Glomerular visceral epithelial cell (primary cell): ENCODE data around the gene CMKLR1.
A peak's percentile ranks its signal among the peaks of the same experiment; 100 is the strongest.

Experiments used
- DNase-seq: peaks from one replicate; pipeline ENCODE4 v3.0.0-alpha.2; 2016; ENCODE audit errors: extremely low spot score

Gene CMKLR1

DNA sequence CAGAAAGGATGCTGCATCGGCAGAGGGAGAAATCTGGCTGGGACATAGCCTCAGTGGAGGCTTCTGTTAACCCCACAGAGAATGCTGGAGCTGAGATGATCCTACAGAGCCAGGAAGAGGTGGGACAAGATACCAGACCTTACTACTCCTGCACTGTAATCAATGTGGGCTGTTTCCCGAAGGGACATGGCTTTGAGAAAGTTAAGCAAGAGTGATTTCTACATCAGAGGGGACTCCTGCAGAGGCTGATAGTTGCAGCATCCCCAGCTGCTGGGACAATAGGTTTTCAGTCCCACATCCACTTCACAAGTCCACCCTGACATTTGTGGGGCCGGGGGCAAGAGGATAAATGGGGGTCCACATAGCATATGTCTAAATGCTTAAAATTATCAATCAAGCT, 22.5 kb upstream of the CMKLR1 start:
- no peak for DNase-seq

DNA sequence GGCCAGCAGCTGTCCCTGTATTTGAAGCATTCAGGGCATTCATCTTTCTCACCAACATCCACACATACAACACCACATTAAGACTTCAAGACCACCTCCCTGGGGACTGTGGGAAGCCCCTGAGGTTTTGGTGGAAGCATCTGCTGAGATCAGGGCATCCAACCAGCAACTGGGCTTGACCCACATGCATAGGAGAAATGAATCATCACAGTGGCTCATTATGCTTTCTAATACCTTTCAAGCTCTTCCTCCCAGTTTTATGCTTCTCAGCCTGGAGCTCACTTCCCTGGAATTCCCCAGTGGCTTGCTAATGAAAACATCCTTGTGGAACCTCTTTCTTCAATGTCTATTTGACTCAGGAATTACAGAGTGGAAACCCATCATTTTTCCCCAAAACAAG, 21.4 kb upstream of the CMKLR1 start:
- DNase-seq: peak; percentile 60

DNA sequence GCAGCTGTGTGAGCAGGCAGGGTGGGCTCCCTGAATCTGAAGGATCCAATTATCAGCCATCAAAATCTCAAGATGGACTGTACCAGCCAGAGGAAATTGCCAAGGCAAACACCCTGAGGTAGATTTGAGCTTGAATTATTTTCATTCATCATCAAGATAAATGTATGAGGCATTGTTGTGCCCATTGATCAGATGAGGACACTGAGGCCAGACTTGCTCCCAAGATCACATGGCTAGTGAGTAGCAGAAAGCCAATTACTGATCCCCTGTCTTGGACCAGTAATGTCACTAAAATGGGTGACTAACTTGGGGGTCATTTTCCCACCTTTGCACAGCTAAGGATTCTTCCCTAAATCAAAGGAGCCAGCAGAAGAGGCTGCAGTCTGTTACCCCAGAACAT, 20.9 kb upstream of the CMKLR1 start:
- DNase-seq: no peak

DNA sequence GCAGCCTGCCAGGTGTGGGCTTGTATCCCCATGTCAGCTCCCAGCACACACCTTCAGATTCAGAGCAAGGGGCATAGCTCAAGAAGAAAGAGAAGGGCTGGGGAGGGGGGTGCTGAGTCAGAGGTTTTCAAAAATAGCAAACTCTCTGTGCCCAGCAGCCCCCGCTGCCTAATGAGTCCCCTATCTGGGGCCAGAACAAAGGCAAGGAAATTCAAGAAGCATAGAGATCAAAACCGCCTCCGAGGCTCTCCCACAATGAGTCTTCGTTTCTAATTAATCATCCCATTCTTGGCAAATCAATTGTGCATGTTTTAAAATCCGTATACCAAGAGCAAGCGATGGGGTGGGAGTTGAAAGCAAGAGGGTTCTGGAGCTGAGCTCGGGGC, 19.5 kb upstream of the CMKLR1 start:
- DNase-seq: no peak

GRCh38 chr12:108357834-108358579, 18.9 kb upstream of the CMKLR1 start:
- no peak for DNase-seq

DNA sequence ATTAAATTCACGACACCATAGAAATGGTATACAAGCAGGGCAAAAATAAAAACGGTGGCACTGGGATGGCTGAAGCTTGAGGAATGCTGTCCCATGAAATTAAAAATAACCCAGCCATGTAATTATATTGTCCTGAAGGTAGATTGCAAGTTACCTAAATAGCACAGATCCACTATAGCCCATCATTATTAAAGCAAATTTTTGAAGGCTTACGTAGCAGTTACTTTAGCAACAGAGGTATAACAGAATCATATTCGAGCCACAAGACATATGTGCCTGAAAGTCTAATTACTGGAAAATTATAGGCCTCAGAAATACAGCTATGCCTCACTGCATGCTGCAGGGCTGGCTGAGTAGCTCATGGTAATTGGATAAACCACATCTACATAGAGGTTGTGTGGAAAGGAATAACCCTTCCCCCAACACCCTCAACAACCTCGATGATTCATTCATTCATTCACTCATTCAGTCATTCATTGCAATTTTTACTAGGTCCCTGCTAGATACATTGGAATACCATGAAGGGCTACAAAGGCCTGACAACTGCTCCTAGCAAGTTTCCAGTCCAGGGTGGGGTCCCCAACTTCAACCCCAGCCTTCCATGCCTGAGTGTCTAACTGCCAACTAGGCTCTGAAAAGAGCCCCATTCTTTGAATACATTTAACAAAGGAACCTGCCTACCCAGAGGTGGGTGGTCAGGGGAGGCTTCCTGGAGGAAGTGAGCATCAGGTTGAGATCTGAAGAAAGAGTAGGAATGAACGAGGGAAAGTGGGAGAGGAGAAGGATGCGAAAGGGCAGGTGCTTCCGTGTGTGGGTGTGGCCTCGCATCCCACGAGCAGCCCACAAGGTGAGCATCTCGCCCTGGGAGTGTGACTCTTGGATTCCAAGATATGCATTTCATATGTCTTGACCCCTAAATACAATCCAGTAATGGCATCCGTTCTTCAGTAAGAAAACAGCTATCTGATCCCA, 18.0 kb upstream of the CMKLR1 start:
- no peak for DNase-seq

DNA sequence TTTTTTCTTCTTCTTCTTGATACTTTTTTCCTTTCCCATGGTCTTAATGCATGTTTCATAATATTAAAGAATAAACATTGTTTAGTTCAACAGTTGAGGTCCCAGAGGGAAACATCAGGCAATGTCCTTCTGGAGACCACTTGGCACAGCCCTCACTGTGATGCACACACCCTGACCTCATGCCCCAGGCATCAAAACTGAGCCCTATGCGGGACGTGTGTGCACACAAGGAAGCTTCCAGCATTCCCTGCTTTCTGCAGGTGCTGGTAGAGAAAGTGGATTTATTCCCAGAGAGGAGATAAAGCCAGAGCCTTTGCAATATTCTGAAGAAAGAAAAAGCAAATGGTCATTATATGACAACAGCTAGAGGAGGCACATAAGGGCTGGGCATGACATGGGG, 16.0 kb upstream of the CMKLR1 start:
- no peak for DNase-seq

- no peak for DNase-seq
These were observed 13.5 kb upstream of the CMKLR1 start for GRCh38 chr12:108352591-108352990.

- no peak for DNase-seq
These were observed 11.4 kb upstream of the CMKLR1 start for GRCh38 chr12:108350511-108350910.

DNA sequence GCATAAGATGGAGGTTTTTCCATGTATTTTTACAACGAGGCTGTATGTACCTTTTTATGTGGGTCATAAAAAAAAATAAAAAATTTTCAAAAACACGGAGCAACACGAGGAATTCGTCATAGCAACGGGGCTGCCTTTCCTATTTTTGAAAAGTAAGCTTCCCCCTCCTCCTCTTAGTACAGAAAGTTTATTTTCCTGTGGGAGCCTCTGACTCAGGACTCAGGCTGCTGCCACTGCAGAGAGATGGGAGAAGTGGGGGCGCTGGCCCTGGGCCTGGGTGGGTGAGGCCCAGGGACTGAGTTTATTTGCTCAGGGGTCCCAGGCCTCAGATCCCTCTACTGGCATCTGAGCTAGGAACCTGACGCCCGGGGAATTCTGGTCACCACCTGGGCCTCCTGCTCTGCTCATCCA, 10.2 kb upstream of the CMKLR1 start:
- no peak for DNase-seq

GRCh38 chr12:108348842-108349241, 9.7 kb upstream of the CMKLR1 start:
- no peak for DNase-seq

DNA sequence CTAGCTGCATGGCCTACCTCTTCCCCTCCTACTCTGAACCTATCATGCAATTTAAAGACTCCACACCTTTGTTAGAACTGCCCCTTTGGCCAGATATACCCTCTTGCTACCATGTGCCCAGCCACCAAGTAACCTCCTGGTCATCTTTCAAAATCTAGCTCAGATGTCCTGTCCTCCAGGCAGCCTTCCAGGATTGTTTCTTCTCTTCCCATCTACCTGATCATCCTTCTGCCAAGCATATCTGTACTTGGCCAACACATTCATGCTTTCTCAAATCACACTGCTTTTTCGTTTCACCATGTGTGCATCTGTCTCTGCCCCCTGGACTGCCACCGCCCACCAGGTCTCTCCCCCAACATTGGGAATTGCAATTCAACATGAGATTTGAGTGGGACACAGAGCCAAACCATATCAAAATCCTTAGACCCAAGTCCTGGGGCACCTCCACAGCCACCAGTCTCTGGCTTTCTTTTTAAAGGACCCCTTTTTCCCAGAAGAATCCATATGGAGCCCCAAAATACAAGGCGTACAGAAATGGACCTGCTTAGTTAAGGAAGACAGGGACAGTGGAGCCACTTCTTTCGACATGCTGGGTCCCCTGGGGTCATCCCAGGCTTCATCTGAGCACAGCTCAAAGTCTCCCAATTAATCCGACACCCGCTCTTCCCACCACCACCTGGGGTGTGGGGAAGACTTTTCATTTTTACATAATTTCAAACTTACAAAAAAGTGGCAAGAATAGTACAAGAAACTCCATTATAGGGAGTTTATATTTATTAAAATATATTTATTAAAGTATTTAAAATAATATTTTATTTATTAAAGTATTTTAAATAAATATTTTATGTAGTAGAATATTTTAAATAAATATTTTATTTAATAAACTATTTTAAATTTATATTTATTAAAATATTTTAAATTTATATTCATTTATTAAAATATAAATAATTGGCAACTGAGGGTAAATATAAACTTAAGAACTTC, 7.9 kb upstream of the CMKLR1 start:
- no peak for DNase-seq

- DNase-seq: no peak
These were observed 6.9 kb upstream of the CMKLR1 start for GRCh38 chr12:108345716-108346633.

DNA sequence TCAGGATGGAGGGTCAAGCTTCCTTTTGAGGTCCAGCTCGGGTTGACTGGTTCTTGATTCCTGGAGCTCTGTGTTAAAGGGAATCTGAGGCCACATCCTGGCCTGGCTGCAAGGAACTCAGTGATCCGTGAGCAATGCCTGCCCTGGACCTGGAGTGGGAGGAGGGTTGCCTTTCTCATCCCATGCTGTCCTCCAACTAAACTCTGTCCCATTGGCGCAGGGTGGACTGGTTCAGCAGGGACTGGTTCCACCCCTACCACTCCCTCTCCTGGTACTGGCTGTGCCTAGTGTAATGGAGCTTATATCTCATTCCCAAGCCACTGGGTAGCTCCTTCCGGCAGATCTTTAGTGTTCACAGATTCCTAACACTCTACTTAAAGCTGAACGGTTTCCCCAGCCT, 3.9 kb upstream of the CMKLR1 start:
- peak; percentile 59 for DNase-seq

DNA sequence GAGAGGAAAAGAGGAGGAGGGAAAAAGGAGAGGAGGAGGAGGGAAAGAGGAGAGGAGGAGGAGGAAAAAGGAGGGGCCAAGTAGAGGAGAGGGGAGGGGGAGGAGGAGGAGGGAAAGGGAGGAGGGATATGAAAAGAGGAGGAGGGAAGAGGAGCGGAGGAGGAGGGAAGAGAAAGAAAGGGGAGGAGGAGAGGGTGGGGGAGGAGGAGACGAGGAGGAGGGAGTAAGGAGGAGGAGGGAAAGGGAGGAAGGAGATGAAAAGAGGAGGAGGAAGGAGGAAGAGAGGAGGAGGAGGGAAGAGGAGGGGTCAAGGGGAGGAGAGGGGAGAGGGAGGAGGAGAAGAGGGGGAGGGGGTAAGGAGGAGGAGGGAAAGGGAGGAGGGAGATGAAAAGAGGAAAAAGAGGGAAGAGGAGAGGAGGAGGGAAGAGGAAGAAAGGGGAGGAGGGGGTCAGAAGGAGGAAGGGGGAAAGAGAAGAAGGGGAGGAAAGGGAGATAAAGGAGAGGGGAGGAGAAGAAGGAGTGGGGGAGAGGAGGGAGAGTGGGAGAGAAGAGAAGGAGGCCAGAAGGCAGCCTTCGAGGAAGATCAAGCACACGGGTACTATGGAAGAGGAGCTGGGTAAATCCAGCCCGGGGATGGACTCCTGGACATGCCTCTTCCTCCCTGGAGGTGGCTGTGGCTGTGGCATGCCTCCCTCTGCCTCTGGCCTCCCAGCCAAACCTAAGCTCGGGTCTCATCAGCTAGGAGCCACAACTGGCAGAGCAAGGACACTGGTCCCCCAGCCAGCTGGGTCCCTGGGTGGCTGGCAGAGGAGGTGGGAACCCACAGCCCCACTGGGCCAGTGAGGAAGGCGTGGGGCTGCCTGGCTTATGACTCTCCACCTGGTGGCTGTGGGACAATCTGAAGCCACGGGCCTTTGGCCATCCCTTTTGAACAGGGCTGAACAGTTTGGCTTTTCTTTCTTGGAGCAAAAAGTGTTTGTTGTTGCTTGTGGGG, 3.0 kb upstream of the CMKLR1 start:
- DNase-seq: no peak

DNA sequence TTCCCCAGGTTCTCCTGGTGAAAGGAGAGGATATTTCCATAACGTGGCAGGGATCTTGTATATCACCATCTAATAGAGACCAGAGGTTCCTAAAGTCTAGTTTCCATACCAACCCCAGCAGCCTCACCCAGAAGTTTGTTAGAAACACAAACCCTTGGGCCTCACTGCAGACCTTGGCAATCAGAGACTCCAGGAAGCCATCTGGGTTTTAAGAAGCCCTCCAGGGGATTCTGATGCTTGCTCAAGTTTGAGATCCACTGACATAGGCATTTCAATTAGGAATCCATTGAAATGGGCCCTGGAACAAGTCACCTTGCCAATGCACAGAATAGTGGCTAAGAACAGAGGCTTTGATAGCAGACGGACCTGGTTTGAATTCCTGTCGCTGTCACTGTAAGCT, 2.2 kb upstream of the CMKLR1 start:
- no peak for DNase-seq

DNA sequence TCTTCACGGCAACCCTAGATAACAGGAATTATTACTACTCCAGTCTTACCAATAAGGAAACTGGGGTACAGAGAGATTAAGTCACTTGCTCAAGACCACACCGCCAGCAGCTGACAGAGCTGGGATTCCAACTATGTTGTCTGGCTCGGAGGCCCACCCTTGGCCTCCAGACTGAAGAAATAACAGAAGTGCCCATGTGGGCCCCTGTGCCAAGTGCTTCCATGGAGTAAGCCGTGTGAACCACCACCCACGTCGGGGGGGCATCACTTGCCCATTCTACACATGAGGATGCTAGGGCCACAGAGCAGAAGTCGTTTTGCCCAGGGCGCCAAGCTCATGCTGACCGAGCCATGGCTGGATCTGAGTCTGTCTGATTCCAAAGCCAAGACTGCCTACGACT, 926 bp upstream of the CMKLR1 start:
- no peak for DNase-seq

DNA sequence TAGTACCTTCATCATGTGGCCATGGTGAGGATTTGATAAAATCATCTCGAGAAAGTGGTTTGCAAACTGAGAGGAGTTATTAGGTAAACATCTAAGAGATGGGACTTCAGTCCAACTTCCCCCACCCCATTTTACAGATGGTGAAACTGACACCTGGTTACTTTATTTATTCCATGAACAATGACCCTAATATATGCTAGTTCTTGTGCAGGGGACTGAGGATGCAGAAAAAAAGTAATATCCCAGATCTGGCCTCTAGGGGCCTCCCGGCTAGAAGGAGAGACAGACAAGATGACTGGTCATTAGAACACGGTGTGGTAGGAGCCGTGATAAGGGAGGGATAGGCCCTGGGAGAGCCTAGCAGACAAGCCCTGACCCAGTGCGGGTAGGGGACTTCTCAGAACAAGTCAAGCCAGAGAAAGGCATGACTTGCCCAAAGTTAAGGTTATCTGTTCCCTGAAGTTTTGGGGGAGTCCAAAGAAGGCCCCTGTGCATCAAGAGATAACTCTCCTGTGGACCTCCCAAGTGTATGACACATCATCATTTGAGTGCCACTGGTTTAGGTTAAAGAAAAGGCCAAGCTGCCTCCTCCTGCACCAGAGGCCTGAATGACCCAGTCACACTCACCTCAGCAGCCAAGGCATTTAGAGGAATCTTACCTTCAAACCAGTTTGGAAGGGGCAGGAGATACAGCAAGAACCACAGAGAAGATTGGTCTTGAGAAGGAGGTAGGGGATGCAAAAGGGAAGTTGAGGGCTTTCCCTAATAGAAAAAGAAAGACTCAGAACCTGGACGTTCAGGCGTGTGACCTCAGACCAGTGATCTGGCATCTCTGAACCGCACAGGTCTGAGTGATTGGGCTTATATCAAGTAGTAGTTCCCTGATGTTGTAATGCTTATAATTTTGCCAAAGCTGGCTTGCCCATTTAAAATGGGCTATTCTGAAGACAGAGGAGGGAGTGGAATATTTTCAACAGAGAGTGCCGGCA, 1.6 kb downstream of the CMKLR1 start:
- peak; percentile 39 for DNase-seq
